ENCODE data around the gene IL4R. TPM values are rescaled to one million over a fixed set of nuclear protein-coding genes. Genes with fewer than 3 reads are reported as not detected.

The IL4R gene
- total and polyA plus RNA-seq, 2 of the 8 experiments (the other 6 are each of a cell fraction or from before 2014, with no cell fraction given): 29.1 to 29.4 TPM

DNA sequence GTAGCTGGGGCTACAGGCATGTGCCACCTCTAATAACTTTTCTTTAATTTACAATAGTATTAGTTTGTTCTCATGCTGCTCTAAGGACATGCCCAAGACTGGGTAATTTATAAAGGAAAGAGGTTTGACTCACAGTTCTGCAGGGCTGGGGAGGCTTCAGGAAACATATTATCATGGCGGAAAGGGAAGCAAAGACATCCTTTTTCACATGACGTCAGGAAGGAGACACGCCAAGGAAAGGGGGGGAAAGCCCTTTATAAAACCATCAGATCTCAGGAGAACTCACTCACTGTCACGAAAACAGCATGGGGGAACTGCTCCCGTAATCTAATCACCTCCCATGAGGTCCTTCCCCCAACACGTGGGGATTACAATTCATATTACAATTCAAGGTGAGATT, 18.3 kb downstream of the IL4R start:
- H2BK5ac ChIP-seq (ENCODE audit: low read depth, low read length): no peak overlapping the region
- no peaks in the 10 kb centered on the region for H4K20me1 ChIP-seq (replicated peaks in 1 of 2; ENCODE audit: control insufficient read depth in 1 of 2, insufficient read depth in 2 of 2, low read length in 2 of 2)
- no peak overlapping the region for H3K4ac ChIP-seq (replicated peaks; ENCODE audit: insufficient read length, low read depth, low read length)
- FAIRE-seq (no peak), DNase-seq (ENCODE audit: low read depth in 1 of 2, low spot score in 2 of 2) (no peak)
- no peak overlapping the region for H2BK120ac ChIP-seq (replicated peaks; ENCODE audit: low read depth, low read length)
- no peak overlapping the region for H3K9ac ChIP-seq (replicated peaks in 1 of 4; ENCODE audit: extremely low read depth in 1 of 4, low read depth in 3 of 4, low read length in 3 of 4)
- H3K36me3 ChIP-seq (ENCODE audit: control insufficient read depth in 2 of 4, insufficient read depth in 4 of 4, low read length in 3 of 4): no peaks in the 10 kb centered on the region
- CTCF ChIA-PET (ENCODE audit: partially characterized antibody): no interaction called here
- H3K4me2 ChIP-seq (ENCODE audit: insufficient read depth in 1 of 2, low read depth in 2 of 2, low read length in 2 of 2): no peak overlapping the region
- H3K4me1 ChIP-seq (replicated peaks in 1 of 4; ENCODE audit: control insufficient read depth in 3 of 4, insufficient read depth in 4 of 4, low read length in 3 of 4): peaks cover 2 to 13% (median 9%) of the 10 kb centered on the region in 4 experiments
- H2AK5ac ChIP-seq (ENCODE audit: low read depth, low read length): no peak overlapping the region
- H3K9me3 ChIP-seq (ENCODE audit: insufficient read depth in 2 of 2, low read depth in 1 of 2, low read length in 1 of 2): no peaks in the 10 kb centered on the region
- H3K4me3 ChIP-seq (ENCODE audit: extremely low read depth in 1 of 4, insufficient read depth in 2 of 4, low read depth in 3 of 4, low read length in 4 of 4): no peak overlapping the region
- H3K79me2 ChIP-seq (ENCODE audit: control insufficient read depth in 1 of 2, insufficient read depth in 2 of 2, low read length in 2 of 2): peaks cover 0 to 26% of the 10 kb centered on the region in 2 experiments; a peak in 2 of 4 replicates
- POLR2A ChIA-PET (ENCODE audit: partially characterized antibody): no interaction called here
- no peak overlapping the region for H4K91ac ChIP-seq (replicated peaks; ENCODE audit: insufficient read length, low read length)
- H2AFZ ChIP-seq (ENCODE audit: low read length): no peak overlapping the region
- H3K79me1 ChIP-seq (ENCODE audit: low read depth, low read length): peaks cover 6% of the 10 kb centered on the region
- H2BK15ac ChIP-seq (ENCODE audit: low read length): no peak overlapping the region
- H3K27me3 ChIP-seq (replicated peaks in 1 of 4; ENCODE audit: control insufficient read depth in 3 of 4, extremely low read depth in 1 of 4, insufficient read depth in 3 of 4, low read length in 3 of 4): no peaks in the 10 kb centered on the region
- no peak overlapping the region for H4K5ac ChIP-seq (ENCODE audit: insufficient read length, low read depth, low read length)
- H3K18ac ChIP-seq (ENCODE audit: extremely low read depth, low read length): no peak overlapping the region
- no peak overlapping the region for H3K56ac ChIP-seq (replicated peaks; ENCODE audit: insufficient read length, low read depth, low read length)
- H2BK20ac ChIP-seq (ENCODE audit: low read length): no peak overlapping the region
- H3K23me2 ChIP-seq (ENCODE audit: low read depth, low read length): no peaks in the 10 kb centered on the region; the same call in 1 of the 2 replicates
- no peak overlapping the region for H3K14ac ChIP-seq (ENCODE audit: insufficient read length)
- H4K8ac ChIP-seq (ENCODE audit: extremely low read depth, insufficient read depth, low read length): no peak overlapping the region
- 0 out of 2 replicates have a peak overlapping the region, but pooled peaks have one; percentile 9 for H2BK12ac ChIP-seq (ENCODE audit: low read depth, low read length)
- H3K23ac ChIP-seq (ENCODE audit: insufficient read length): no peak overlapping the region
- no peak overlapping the region for H3K27ac ChIP-seq (ENCODE audit: low read depth, low read length)
- 81% methylated on average over 6 of the region's 6 CpGs; no CpG with 5 or more reads in 1 of the 2 experiments for WGBS, 2 experiments (ENCODE audit: extremely low coverage in 1 of 2, insufficient coverage in 1 of 2, insufficient read length in 1 of 2, insufficient replicate concordance in 2 of 2, low coverage in 1 of 2, low lambda C conversion rate in 2 of 2, missing lambda C conversion rate in 1 of 2)

Data from H1 (cell line).